C1 segment of cervical spinal cord (tissue), 14 donors: Measurements from ENCODE around the gene F9.

Experiments used
- DNase-seq, 14 donors: peaks; one replicate each; lab custom pipeline; 2025; lab: John Stamatoyannopoulos, UW

The F9 gene

DNA sequence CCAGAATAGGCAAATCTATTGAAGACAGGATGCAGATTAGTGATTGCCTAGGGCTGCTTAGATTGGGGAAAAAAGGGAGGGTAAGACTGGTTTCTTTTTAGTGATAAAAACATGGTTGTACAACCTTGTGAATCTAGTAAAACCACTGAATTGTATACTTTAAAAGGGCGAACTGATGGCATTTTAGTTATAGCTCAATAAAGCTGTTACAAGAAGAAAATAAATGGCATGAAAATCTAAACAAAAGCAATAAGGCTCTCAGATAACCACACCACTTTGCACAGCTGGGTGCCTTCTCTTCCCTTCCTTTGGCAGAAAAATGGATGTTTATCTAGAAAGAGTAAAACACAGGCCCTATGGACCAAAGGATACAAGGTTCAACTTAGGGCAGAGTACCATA is 69.6 kb downstream of the F9 start:
- no peak for DNase-seq
